GM12801 (cell line): Measurements from ENCODE around the gene CPNE5.

Experiments
- CTCF ChIP-seq: IDR thresholded peaks from one replicate; pipeline ENCODE4 v1.5.1; 2011; ENCODE audit warnings: control low read depth; ENCODE audit not compliant: insufficient read length; ENCODE audit errors: extremely low read depth

Gene CPNE5

GRCh38 chr6:36700831-36701230 lies 138.4 kb downstream of the CPNE5 start:
- no peak for TF ChIP-seq CTCF

- no peak for TF ChIP-seq CTCF
Observed at GRCh38 chr6:36700071-36700812, 139.0 kb downstream of the CPNE5 start.

- TF ChIP-seq CTCF = no peak
Observed at GRCh38 chr6:36699348-36699747, 139.9 kb downstream of the CPNE5 start.

DNA sequence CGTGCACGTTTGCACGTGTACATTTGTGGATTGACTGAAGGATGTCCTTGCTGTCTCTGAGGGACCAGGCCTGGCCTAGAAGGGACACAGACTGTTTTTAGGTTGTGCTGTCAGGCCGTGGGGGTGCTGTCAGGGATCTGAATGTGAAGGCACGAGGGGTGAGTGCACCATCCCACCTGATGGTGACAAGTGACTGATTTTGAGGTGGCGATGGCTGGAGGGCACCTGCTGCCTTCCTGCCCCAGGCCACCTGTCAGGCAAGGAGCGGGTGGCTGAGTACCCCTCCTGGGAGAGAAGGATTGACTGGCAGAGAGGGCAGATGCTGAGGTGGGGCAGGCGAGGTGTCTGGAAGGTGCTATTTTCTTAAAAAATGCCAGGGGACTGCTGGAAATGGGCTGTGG lies 140.4 kb downstream of the CPNE5 start:
- no peak for TF ChIP-seq CTCF

GRCh38 chr6:36698196-36698595 lies 141.0 kb downstream of the CPNE5 start:
- TF ChIP-seq CTCF = no peak

DNA sequence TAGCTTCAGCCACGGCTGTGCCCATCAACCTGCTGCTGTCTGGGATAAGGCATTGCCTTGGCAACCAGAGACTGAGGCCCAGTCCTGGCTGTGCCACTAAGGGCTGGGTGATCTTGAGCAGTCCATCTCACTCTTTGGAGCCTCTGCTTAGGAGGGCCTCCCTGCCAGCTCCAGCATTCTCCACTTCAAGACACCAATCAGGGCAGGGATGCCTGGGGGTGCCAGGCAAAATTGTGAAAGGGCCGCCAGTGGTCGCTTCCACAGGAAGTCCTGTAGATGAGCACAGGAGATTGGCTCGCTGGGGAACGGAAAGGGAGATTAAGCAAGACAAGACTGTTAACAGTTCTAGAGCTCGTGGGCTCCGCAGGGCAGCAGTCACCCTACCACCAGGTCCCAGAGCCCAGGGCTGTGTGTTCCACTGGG lies 141.8 kb downstream of the CPNE5 start, which contains the start of gene RAB44:
RAB44 (plus strand) TSS at position 346 of the 423 bp plus-strand sequence. CDS start 6,410 bp downstream, outside the sequence.
- TF ChIP-seq CTCF = no peak

GRCh38 chr6:36695414-36695813 lies 143.8 kb downstream of the CPNE5 start:
- TF ChIP-seq CTCF = no peak
